SH-SY5Y (cell line): ENCODE data around the gene SPEN.

Experiments
- GATA2 ChIP-seq: IDR thresholded peaks from 2 replicates; pipeline ENCODE4 v1.6.1; 2011; ENCODE audit warnings: mild to moderate bottlenecking, low read depth, low read length
- GATA3 ChIP-seq: IDR thresholded peaks from 2 replicates; pipeline ENCODE4 v1.6.1; 2011; ENCODE audit warnings: low read depth, mild to moderate bottlenecking, low read length, moderate library complexity

DNA sequence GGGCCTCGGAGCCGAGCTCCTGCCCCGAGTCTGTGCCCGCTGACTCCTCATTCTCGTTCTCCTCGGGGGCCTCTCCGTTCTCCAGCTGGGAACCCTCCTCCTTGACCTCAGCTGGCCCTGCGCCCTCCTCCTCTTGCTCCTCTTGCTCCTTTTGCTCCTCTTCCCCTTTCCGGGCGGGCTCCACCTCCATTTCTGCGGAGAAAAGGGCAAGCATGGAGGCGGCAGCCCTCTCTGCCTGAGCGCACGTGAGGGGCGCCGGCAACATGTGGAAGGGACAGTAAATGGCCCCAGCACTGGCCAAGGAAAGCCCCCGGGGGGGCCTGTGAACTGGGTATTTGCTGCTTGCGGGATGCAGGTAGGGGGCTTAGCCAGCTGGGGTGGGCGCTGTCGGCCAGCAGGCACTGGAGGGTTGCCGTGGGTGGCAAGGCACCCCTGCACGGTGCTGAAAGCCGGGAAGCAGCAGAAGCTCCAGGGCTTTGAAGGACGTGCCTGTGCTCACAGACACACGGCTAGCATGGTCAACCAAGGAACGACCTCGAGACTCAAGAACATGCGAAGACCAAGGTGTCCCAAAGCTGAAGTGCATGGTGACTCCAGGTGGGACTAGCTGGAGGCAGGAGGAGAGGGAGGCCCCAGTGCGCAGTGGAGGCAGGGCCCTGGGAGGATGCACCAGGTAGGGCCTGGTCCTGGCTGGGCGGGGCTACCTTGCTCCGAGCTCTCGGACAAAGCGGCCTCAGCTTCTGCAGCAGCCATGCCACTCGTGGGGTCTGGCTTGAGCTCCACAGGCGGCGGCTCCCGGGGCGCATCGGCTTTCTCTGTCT is 97.7 kb downstream of the SPEN start:
- no peak for TF ChIP-seq GATA2
- TF ChIP-seq GATA3, result no peak
